Upper lobe of left lung (tissue), 4 donors: ENCODE results near the gene PLD3.

Source experiments
- CTCF ChIP-seq, 6 experiments: fragments of 450-650 bp in 4 of 6; fragments of 200-600 bp in 2 of 6; sonication (generic) in 2 of 6; IDR thresholded peaks; one replicate each; pipeline ENCODE4 v1.5.1; 2016 to 2019; ENCODE audit warnings: antibody characterized with exemption in 6 of 6
- POLR2A ChIP-seq, 4 donors: fragments of 450-650 bp; IDR thresholded peaks; one replicate each; pipeline ENCODE4 v1.5.1; 2016 to 2017; ENCODE audit warnings: antibody characterized with exemption in 4 of 4, mild to moderate bottlenecking in 2 of 4
- POLR2AphosphoS5 ChIP-seq, 2 donors: sonication (generic); formaldehyde crosslinking; IDR thresholded peaks; one replicate each; pipeline ENCODE4 v1.5.1; 2017; ENCODE audit warnings: antibody characterized with exemption in 2 of 2

- TF ChIP-seq POLR2AphosphoS5 (IDR thresholded peaks at IDR 0.05) (no peak), POLR2A (IDR thresholded peaks at IDR 0.05) (no peak), CTCF (IDR thresholded peaks at IDR 0.05) (no peak)
These were observed 22.3 kb upstream of the PLD3 start for GRCh38 chr19:40326201-40326600.
